GM21529 (cell line): ENCODE measurements around the gene LTBP2.

Source experiments
- ATAC-seq: cut with Tn5 transposase; IDR thresholded peaks from one replicate; pipeline ENCODE4 v1.9.1; 2021; ENCODE audit not compliant: unreplicated experiment

LTBP2 gene

DNA sequence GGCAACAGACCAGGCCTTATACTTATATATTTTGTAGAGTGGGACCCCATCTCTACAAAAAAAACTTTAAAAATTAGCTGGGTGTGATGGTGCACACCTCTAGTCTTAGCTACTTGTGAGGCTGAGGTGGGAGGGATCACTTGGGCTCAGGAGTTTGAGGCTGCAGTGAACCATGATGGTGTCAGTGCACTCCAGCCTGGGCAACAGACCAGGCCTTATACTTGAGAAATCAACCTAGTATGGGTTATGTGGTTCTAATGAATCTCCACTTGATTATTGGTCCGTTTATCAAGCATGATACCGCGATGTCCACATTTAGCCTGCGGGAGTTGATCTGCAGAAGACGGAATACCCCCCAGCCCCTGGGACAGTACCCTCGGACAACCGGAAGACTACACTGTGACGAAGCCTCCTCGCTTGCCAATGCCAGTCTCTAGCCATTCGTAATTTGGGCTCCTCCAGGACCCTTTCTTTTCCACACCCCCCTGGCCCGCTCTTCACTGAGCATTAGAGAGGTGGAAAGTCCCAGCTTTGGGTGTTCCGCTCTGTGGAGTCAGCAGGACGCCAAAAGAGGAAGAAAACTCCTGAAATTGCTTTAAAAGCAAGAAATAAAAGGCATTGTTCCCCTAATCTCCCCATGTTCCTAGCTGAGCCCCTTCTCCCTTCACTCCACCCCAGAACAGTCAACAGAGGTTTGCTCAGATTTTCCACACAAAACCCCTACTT lies 19.4 kb downstream of the LTBP2 start:
- ATAC-seq = no peak

DNA sequence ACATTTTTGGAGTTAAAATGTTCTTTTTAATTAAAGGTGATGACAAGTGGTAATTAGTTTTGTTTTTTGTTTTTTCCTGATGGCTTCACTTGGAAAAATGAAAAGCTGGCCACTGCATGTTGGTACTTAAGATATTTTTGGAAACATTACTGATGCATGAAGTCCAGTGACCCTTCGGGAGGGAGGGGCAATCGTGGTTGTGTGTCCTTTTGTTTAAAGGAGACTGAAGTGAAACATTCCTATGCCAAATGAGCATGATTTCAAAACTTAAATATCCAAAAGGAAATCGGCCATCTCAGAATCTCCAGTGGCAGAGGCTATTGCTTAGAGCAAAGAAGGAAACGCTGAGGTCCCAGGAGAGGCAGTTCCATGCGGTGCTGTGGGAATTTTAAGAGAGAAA lies 20.1 kb downstream of the LTBP2 start:
- ATAC-seq = no peak

DNA sequence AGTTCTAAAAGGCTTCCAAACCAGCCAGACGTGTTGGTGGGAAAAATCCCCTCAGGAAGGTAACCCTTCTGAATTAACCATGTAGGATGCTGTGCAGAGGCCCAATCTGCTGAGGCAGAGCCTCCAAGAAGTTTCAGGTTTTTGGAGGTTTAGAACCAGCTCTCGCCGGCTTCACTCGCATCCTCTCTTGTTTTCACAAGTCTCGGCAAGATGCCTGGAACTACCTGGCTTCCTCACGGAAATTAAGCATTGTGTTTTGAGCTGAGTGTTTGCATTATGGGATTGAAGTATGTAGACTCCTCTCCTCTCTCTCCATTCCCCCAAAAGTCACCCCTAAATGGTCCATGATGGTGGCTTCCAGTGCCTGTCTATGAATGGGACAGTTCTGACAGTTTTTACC lies 20.6 kb downstream of the LTBP2 start:
- ATAC-seq = no peak

DNA sequence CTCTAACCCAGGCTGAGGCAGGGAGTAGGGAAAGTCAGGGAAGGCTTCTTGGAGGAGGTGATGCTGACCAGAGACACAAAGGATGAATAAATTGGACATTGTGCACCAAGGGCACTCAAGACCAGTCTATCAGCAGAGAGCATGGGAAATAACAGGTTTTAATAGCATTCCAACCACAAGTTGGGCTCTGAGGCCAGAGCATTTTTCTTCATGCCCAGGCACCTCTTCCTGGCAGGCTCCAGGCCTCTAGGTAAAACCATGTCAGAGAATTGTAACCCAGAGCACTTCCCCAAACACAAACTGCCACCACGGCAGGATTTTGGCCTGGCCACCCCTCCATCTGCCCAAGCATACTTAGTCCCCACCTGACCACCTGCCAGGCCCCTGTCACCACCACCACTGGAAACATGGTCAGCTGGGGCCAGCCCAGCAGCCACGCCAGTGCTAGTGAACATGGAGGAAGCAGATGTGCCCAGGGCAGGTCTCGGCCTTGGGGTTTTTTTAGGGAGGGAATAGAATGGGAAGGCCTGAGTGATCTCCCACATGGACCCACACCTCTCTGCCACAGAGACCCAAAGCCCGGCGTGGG lies 22.7 kb downstream of the LTBP2 start:
- ATAC-seq = no peak

DNA sequence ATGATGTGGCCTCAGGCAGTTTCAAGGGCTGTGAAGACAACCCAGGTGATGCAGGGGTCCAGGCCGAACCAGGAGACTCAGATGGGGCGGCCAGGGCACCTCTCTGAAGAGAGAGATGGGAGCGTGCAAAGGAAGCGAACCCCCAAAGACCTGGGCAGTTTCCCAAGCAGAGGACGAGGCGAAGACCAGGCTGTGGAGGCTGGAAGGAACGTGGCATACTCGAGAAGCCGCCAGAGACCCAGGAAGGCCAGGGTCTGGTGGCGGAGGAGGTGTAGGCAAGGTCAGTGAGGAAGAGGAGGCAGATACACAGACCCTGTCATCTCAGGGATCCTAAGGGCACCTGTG lies 24.7 kb downstream of the LTBP2 start:
- no peak for ATAC-seq

DNA sequence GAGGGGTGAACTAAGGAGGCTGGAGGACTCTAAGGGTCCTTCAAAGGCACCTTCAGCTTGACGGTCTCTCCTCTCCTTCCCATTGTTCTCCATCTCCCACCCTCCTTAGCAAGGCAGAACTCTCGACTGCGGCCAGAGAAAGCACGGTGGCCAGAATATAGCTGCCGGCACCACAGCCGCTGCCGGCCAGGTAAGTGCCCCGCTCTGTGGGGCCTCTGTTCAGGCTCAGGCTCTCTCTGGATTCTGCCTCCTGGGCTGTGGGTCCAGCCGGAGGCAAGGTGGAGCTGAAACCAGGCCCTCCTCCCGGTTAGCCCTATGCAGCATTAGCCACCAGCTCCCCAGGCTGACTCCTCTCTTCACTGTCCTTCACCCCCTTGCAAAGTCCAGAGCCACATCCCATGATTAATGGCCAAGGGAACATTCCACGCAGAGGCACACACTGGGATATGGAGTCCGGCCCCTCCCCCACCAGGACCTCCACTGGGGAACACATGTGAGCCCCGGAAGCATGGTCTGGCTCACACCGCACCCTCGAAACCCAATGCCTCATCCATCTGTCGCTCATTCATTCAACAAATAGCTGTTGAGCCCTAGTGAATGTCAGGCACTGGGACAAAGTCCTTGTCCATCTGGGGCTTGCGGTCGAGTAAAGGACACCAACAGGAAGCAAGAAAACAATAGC lies 25.2 kb downstream of the LTBP2 start:
- no peak for ATAC-seq

DNA sequence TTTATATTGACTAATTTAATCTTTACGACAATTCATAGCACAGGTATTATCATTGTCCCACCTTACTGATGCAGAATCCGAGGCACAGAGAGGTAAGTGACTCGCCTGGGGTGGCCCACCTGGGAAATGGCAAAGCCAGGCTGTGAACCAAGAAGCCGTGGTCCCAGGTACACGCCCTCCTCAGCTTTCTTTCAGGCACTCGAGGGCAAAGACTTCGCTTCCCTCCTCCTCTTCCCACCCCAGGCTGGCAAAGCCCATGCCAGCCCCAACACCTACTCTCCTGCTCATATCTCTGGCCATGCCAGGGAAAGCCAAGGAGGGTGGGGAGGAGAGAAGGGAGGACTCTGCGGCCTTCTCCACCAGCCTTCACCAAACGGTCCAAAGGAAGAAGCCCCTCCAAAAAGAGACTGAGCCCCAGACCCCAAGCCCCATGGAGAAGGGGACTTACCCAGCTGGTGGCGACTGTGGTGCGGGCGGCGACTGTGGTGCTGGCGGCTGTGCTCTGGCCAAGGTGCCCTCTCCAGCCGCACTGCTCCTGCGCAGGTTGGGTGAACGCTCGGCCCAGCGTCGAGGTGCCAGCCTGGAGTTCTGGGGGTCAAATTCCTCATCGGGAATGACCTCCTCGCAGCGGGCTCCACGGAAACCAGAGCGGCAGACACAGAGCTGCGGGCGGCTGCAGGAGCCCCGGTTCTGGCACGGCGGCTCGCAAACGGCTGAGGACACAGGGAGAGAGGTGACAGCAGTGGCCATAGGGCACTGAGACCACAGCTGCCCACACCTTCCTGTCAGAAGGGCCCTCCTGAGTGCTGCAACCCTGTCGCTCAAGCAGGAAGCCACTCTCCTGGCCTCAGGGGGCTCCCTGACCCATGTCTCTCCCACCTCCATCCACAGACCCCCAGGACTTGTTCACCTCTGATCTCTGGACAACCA lies 26.4 kb downstream of the LTBP2 start:
- ATAC-seq = no peak

DNA sequence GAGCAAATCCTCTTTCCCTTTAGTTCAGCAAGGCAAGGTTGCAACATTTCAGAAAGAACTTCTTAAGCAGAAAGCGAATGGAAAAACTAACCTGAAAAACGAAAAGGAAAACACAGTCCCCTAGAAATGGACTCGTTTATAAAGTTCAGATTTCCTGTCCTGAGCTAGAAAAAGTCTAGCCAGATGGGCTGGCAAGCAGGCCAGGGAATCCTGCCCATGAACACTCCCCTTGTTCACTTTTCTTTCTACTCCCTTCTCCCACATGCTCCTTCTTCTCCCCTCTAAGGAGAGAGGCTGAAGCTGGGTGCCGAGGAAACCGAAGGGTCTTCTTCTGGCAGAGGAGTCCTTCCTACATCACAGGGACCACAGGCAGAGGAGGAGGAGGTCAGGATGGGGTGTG lies 27.1 kb downstream of the LTBP2 start:
- ATAC-seq = no peak

DNA sequence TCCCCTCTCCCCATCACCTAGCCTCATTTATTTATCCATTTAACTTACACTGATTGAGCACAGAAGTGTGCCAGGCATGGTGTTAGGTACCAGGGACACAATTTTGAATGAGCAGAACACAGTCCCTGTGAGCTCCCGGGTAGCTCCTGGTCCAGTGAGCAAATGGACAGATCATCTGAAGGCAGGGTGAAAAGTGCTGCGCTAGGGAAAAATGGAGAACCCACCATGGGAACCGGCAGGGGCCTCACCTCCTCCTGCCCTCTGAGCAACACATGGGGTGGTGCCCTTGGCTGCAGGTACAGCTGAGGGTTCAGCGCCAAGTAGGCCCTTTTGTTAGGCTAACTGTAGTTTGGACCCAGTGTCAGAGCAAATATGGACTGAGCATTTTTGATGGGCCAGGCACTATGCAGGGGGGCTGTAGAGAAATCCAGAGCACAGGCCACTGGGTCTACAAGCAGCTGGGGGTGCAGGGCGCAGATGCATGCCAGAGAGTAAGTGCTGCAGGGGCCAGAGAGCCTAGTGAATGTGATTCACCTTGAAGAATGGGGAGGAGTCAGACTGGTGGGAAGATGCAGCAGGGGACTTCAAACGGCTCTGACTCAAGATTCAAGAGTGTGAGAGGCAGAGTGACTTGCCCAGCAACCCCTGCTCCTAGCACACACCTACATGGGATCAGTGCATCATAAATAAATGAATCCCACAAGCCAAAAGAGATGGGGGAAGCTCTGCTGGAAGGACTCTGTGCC lies 28.2 kb downstream of the LTBP2 start:
- no peak for ATAC-seq

DNA sequence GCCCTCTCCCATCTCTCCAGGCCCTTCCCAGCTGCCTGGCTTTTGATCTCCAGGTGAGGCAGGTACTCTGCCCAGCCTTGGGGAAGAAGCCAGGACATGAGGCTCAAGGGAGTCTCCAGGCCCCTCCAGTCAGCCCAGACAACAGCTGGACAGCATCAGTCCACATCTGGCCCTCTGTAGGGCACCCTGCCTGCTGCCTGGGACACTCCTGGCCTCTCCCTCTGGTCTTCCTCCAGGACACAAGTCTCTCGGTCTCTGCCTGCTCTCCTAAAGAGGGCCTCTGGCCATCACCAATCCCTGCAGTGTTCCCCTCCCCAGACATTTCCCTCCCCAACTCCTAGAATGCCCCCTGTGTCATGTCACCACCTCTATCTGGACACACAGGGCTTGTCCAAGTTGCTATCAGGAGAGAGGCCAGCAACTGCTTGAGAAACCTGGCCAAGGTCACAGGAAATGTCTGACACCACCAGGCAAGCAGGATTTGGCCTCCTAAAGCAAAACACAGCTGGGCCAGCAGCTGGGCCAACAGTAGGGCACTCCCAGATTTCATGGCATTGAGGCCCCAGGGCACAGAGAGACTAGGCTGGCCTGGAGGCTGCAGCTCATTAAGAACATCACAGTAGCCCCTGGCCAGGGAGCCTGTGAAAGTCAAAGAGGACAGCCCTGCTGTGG lies 29.0 kb downstream of the LTBP2 start:
- no peak for ATAC-seq

DNA sequence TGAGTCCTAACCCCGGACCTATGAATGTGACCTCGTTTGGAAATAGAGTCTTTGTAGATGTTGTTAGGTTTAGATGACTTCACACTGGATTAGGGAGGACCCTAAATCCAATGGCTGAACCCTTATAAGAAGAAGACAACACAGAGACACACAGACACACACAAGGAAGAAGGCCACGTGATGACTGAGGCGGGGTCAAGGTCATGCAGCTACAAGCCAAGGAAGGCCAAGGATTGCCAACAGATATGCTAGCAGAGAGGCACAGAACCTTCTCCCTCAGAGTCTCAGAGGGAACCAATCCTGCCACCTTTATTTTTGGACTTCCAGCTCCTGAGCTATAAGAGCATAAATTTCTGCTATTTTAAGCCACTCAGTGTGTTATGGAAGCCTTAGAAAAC lies 31.8 kb downstream of the LTBP2 start:
- no peak for ATAC-seq

DNA sequence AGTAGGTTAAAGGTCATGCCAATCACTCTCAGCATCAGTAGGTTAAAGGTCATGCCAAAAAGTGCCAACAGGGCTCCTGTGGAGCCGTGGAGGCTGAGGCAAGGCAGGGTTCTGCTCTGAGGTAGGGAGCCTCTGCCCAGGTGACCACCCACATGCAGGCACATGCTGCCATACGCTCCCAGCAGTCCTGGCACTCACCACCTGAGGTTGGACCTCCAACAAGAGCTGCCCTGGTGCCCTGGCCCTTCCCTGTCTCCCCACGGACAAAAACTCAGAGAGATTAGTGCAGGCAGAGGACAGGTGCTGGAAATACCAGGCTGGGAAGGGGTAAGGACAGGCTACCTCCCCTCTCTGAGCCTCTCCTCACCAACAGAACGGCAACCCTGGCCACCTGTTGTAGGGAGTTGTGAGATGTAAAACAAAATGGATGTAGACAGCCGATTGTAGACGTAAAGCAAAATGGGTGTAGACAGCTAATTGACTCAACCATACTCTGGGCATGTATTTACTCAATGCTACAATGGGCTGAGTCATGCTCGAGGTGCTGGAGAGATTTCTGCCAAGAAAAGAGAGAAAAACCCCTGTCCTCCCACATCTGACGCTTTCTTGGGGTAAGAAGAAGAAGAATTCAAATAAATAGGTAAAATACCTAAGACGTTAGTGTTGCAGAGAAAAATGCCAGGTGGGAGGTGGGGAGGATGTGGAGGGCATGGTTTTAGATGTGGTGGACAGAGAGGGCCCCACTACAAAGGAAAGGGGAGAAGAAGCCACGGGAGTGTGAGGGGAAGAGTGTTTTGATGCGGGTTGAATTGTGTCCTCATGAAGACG lies 32.4 kb downstream of the LTBP2 start:
- no peak for ATAC-seq

DNA sequence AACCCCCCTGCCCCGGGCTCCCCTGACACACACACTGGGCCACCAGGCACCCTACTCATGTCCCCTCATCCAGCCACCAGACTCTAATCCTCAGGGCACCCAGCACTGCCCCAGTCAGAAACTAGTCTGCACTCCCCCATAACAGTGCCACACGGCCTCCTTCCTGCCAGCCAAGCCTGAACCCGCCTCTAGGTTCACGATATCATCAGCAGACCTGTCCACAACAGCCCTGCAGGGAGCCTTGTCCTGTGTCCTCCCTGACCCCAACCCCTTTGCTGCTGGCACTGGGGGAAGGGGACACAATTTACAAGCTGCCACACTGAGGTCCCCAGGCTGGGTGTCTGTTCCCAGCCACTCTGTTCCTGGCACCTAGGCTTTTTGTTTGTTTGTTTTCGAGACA lies 33.6 kb downstream of the LTBP2 start:
- no peak for ATAC-seq

DNA sequence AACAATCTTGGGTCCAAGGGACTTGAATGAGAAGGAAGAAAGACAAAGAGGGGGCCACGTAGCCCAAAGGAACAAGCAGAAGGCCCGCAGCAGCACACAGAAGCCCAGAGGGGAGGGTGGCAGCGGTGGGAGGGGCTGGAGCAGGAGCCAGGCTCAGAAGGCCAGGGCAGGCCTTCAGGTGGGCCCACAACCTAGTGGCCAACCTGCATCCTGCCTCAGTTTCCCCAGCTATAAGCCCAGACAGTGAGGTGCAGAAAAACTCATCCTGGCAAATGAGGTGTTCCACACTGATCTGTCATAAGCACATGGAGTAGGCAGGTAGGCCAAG lies 34.1 kb downstream of the LTBP2 start:
- no peak for ATAC-seq

DNA sequence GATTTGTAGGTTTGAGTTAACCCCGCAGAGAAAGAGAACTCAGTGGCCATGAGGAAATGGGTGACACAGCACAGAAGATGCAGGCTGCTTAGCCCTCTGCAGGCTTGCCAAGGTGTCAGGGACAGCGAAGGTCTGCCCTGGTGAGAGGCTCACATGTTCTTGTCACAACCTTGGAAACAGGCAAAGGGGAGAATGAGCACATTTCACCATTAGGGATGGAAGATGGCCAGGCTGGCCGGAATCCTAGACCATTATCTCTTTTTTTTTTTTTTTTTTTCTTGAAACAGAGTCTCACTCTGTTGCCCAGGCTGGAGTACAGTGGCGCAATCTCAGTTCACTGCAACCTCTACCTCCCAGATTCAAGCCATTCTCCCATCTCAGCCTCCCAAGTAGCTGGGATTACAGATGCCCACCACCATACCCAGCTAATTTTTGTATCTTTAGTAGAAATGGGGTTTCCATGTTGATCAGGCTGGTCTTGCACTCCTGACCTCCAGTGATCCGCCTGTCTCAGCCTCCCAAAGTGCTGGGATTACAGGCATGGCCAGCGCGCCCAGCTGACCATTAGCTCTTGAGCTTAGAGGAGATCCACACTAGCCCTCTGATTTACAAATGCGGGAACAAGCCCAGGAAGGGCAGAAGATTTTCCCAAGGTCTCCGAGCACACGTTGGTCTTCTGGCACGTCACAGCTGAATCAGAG lies 34.6 kb downstream of the LTBP2 start:
- no peak for ATAC-seq

DNA sequence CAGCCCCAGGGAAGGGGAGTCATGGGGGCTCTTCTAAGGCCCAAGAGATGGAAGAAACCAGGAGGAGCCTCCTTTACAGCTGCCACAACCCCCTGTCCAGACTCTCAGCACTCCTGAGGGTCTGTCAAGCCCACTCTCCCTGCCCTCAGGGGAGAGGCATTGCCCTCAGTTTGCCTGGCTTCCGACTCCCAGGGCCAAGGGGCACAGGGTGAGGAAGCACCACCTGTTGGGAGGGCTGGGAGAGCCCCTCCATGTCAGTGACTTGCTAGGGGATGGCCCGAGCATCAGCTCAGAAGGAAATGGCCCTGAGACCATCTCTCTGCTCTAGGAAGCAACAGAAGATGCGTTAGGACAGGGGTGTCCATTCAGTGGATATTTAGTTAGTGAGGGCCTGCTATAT lies 36.1 kb downstream of the LTBP2 start:
- no peak for ATAC-seq

DNA sequence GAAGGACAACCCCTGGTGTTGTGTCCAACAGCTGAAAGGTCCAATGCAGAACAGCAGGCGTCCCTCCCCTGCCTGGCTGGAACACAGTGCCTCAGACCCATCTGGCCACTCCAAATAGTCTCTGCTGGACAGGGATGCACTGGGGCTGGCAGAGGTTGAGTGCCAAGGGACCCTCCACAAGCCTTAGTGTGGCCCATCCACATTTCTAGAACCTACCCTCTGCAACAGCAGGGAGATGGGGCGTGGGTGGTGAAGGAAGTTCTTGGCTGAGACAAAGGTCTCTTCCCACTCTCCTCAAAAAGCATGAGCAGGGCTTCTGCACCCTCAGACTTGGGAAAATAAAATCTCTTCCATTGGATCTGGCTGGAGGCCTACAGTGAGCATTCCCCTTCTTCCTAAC lies 36.5 kb downstream of the LTBP2 start:
- ATAC-seq = no peak

DNA sequence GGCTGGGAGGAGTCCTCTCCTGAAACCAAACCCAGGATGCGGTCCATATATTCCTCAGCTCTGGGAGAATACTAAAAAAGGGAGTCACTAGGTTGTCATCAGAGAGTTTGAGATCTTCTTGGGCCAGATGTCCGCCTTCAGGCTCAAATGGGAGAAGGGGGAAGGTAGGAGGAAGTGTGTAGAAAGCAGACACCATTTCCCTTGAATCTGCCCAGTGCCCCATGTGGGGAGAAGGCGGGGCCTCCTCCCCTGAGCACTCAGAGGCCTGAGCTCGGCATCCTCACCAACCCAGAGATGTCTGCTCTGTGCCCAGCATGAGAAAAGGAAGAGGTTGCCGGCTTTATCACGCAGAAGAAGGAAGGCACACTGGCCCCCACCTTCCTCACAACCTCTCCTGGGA lies 37.3 kb downstream of the LTBP2 start:
- ATAC-seq = no peak

DNA sequence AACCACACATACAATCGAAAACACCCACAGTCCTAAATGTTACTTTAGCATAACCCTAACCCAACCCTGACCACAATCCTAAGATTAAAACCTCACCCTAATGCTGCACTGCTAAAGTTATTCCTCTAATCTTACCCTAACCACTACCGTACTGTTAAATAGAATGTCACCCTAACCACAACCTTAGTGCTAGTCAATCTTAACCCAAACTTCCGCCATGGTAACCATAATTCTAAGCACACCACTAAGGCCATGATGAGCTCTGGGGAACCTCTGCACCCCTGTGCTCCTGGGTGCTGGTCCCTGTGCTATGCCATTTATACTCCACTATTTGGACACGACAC lies 38.0 kb downstream of the LTBP2 start:
- ATAC-seq = no peak
